IPS-15b (cell line): ENCODE data around the gene TP53BP2.
"Not testable (repeated sequence)": the region's sequence is repeated elsewhere in the genome, so short reads cannot be mapped to it uniquely, and the experiment has no call there.

ENCODE experiments used
- H3K27me3 ChIP-seq: one replicate; pipeline ENCODE4 v1.6.1; 2013; ENCODE audit warnings: low read length; ENCODE audit not compliant: control insufficient read depth, insufficient read depth
- H3K36me3 ChIP-seq: one replicate; pipeline ENCODE4 v1.6.1; 2013; ENCODE audit warnings: low read length; ENCODE audit not compliant: control insufficient read depth, insufficient read depth
- H3K4me1 ChIP-seq: one replicate; pipeline ENCODE4 v1.6.1; 2013; ENCODE audit warnings: mild to moderate bottlenecking, low read length; ENCODE audit not compliant: control insufficient read depth, insufficient read depth
- H3K4me3 ChIP-seq: one replicate; pipeline ENCODE4 v1.5.1; 2013; ENCODE audit warnings: low read depth, low read length
- H3K9ac ChIP-seq: one replicate; pipeline ENCODE4 v1.6.1; 2013; ENCODE audit warnings: low read depth, mild to moderate bottlenecking, low read length
- H3K9me3 ChIP-seq: one replicate; pipeline ENCODE4 v1.6.1; 2013; ENCODE audit warnings: mild to moderate bottlenecking, low read length; ENCODE audit not compliant: control insufficient read depth, insufficient read depth

Gene TP53BP2

DNA sequence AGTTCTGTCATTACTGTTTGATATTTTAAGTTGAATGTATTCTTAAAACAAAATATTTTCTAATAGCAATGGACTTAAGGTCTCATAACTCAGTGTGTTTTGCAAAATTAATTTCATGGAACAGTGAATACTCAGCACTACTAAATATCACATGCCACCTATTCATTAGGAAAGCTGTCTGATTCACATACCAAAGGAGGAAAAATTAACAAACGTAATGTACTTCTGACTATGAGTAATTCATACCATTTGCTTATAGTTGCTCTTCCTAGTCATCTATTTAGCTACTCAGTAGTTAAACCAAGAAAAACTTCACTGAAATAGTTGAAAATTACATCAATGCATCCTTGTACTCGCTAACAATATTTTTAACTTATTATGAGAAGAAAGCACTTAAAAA, 35.2 kb downstream of the TP53BP2 start:
- Histone ChIP-seq H3K4me1 (no peaks in the 10 kb centered on the region), H3K27me3 (no peaks in the 10 kb centered on the region), H3K36me3 (no peaks in the 10 kb centered on the region), H3K9me3 (no peaks in the 10 kb centered on the region), H3K4me3 (no peak overlapping the region), H3K9ac (no peak overlapping the region)

DNA sequence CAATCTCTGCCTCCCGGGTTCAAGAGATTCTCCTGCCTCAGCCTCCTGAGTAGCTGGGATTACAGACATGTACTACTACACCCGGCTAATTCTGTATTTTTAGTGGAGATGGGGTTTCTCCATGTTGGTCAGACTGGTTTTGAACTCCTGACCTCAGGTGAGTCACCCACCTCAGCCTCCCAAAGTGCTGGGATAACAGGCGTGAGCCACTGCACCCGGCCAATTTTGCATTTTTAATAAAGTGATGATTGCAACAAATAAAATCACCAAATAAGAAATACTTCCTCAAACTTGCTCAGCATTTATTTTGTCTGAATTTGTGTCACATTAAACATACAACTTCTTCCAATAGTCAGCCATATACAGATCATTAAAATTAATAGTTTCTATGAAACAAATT, 35.8 kb downstream of the TP53BP2 start:
- not testable (repeated sequence) for H3K9ac ChIP-seq, H3K36me3 ChIP-seq, H3K9me3 ChIP-seq, H3K27me3 ChIP-seq, H3K4me3 ChIP-seq, H3K4me1 ChIP-seq

DNA sequence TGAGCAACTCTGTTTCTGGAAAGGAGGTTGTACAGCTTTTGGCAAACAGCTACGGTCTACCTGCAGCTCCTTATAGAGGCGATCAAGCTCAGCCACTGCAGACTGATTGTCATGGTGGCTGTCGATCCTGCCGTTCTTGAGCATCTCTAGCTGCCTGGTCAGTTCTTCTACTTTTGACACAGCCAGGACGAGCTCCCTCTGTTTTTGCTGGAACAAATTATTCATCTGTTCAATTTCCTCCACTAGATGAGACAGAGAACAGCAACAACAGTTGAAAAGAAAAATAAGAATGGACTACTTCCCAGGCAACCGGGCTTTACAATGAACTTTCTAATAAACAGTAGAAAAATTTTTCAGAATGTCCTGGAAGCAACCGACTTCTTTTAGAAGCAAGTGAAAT, 42.5 kb downstream of the TP53BP2 start:
- H3K9ac ChIP-seq, result no peak overlapping the region
- H3K36me3 ChIP-seq, result peaks cover 25% of the 10 kb centered on the region
- no peak overlapping the region for H3K4me3 ChIP-seq
- no peaks in the 10 kb centered on the region for H3K4me1 ChIP-seq
- no peaks in the 10 kb centered on the region for H3K27me3 ChIP-seq
- no peaks in the 10 kb centered on the region for H3K9me3 ChIP-seq

DNA sequence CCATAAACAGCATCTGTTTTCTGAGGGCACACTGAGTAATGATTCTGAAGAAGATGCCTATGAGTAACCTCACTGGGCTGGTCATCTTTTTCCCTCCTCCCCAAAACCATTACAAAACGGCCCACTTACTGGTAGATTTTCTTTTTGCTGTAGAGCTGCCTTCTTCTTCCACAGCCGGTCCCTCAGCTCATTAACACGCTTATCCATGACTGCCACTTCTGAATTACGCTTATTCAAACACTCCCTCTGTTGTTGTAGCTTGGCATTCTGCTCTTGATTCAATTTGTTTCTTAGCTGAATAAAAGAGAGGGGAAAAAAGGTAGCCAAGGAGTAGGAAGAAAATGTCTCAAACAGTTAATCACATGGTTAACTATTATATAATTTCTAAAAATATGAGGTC, 43.1 kb downstream of the TP53BP2 start:
- Histone ChIP-seq H3K4me1 (no peaks in the 10 kb centered on the region), H3K9ac (no peak overlapping the region), H3K27me3 (no peaks in the 10 kb centered on the region), H3K9me3 (no peaks in the 10 kb centered on the region), H3K4me3 (no peak overlapping the region), H3K36me3 (peaks cover 28% of the 10 kb centered on the region)

DNA sequence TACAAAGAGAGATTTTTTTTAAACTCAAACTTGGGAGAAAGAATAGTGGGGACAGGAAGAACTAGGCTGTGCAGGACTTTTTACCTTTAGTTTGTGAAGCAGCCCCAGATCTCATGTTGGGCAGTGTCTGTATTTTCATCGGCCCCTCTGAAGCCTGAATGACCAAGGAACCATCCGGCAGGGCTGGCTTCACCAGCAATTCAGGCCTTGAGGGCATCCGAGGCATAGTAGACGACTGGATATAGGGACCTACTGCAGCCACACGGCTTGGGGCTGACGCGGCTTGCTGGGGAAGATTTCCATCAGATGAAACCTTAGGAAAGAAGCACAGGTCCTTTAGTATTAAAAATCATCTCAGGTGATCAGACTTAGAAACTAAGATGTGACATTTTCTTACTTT, 43.7 kb downstream of the TP53BP2 start:
- Histone ChIP-seq H3K27me3 (no peaks in the 10 kb centered on the region), H3K36me3 (peaks cover 28% of the 10 kb centered on the region), H3K9me3 (no peaks in the 10 kb centered on the region), H3K9ac (no peak overlapping the region), H3K4me1 (no peaks in the 10 kb centered on the region), H3K4me3 (no peak overlapping the region)

DNA sequence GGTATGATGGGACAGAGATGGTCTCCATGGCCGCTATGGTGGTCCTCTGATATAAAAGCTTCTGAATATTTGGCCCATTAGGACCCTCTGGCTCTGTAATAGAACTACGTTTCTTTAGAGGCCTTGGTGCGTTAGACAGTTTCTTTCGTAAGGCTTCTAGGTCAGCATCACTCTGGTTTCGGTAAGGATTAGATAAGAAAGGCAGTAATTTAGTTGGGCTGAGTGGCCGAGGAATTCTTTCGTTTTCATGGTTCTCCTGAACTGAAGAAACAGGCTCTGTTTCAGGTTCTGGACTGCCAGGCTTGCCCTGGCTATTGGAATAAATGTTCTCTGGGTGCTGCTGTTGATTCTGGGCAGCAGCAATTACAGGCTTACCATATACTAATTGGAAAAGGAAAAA, 49.5 kb downstream of the TP53BP2 start:
- H3K4me3 ChIP-seq, result no peak overlapping the region
- no peaks in the 10 kb centered on the region for H3K4me1 ChIP-seq
- H3K36me3 ChIP-seq, result peaks cover 16% of the 10 kb centered on the region
- no peaks in the 10 kb centered on the region for H3K27me3 ChIP-seq
- no peaks in the 10 kb centered on the region for H3K9me3 ChIP-seq
- no peak overlapping the region for H3K9ac ChIP-seq

DNA sequence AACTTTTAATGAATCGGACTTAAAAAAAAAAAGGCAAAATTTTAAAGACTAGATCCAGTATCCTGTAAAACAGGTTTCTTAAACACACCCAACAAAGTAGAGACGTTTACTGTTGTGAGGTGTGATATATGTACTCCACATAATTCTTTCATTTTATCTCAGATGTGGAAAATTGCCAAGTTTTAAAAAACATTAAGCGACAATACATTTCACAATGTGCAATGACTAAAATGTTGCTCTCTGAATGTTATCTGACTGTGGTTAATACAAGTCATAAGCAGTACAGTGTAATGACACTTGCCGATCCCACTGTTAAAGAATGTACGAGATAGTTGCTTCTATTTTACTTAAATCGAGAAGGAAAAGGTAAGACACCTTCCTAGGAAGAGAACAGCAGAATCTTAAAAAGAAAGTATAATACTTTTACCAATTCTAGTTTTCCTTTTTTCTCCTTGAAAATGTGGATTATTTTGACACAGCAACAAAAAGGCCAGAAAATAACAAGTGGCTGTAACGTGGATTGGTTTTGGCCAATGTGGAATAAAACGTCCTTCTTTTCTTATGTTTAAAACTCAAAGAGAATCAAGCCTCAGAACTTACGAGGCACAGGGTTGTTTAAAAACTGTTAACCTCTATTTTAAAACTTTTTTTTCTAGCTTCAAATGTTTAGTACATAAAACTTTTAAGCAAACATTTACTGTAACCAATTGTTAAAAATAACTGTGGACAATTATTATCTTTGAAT, 51.4 kb downstream of the TP53BP2 start:
- Histone ChIP-seq H3K4me3 (no peak overlapping the region), H3K27me3 (no peaks in the 10 kb centered on the region), H3K9me3 (no peaks in the 10 kb centered on the region), H3K4me1 (no peaks in the 10 kb centered on the region), H3K36me3 (peaks cover 6% of the 10 kb centered on the region), H3K9ac (no peak overlapping the region)

DNA sequence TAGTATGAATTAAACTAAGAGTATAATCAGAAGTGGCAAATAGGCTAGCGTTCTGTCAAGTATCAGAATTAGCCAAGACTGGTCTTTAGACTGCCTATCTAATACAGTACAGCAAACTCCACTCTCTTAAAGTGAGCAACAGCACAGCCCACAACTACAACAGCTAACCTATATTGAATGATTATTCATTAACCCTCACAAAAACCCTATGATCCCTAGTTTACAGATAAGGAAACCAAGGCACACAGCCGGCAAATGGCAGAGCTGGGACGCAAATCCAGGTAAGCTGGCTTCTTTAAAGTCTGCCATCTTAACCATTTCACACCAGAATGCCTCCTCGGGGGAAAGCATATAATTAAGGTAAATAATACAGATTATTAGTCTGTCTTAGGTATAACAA, 52.0 kb downstream of the TP53BP2 start:
- peaks cover 9% of the 10 kb centered on the region for H3K36me3 ChIP-seq
- no peak overlapping the region for H3K4me3 ChIP-seq
- no peak overlapping the region for H3K9ac ChIP-seq
- H3K27me3 ChIP-seq, result no peaks in the 10 kb centered on the region
- no peaks in the 10 kb centered on the region for H3K9me3 ChIP-seq
- H3K4me1 ChIP-seq, result no peaks in the 10 kb centered on the region

DNA sequence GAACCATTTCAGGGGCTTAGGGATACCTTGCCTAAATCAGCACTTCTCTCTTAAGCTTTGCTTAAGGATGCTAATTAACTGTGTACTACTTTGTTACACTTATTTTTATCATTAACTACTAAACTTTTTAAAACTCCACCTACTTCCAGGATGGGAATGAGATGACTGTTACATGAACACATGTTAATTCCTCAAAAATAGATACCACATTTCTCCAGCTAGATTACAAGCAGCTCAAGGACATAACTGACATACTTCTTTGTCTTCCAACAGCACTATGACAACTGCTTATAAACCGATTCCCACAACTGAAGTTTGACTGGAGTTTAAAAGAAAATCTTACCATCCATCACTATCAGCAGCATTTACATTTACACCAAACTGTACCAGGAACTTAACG, 53.7 kb downstream of the TP53BP2 start:
- H3K9ac ChIP-seq, result no peak overlapping the region
- H3K4me1 ChIP-seq, result no peaks in the 10 kb centered on the region
- no peaks in the 10 kb centered on the region for H3K9me3 ChIP-seq
- H3K4me3 ChIP-seq, result no peak overlapping the region
- no peaks in the 10 kb centered on the region for H3K27me3 ChIP-seq
- peaks cover 2% of the 10 kb centered on the region for H3K36me3 ChIP-seq

DNA sequence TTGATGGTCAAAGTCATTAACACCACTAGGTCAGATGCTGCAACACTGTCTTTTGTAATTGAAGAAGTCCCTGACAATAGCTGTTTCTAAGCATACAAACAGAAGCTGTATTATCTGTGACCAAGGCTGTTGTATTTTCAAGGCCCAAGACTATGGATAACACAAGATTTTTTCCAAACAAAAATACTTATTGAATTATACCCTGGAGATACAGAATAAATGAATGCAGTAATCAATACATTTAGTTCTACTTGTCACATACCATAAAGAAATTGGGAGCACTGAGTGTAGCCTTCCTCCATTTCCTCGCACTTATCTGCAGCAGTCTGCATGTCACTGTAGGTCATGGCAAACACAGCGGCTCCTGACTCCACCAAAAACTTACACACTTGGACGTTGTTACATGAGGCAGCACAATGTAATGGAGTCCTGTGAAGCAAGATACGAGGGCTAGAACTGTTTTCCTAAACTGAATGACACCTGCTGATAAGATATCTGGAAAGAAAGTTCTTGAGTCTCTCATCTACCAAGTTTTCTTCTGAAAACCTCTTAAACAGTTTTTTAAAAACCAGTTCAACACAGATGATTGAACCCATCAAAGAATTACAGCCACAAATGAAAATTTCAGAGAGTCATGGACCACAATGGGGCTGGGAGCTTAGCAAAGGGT, 56.9 kb downstream of the TP53BP2 start:
- Histone ChIP-seq H3K9me3 (no peaks in the 10 kb centered on the region), H3K4me3 (no peak overlapping the region), H3K9ac (no peak overlapping the region), H3K4me1 (no peaks in the 10 kb centered on the region), H3K36me3 (peaks cover 2% of the 10 kb centered on the region), H3K27me3 (no peaks in the 10 kb centered on the region)

DNA sequence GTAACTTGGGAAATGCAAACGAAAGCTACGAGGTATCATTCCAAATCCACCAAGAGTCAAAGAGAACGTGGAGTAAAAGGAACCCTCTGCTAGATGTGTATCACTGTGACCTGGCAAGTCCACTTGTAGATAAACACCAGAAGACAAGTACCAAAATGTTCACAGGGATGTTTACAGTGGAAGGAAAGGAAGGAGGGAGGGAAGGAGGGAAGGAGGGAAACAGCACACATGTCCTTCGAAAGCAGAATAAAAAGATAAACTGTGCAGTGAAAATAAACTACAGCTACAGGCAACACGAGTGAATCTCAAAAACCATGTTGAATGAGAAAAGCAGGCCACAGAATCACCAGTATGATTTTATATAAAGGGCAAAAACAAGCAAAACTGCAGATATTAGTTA, 59.9 kb downstream of the TP53BP2 start:
- H3K4me3 ChIP-seq, result no peak overlapping the region
- H3K9ac ChIP-seq, result no peak overlapping the region
- H3K9me3 ChIP-seq, result no peaks in the 10 kb centered on the region
- no peaks in the 10 kb centered on the region for H3K27me3 ChIP-seq
- peaks cover 2% of the 10 kb centered on the region for H3K36me3 ChIP-seq
- H3K4me1 ChIP-seq, result no peaks in the 10 kb centered on the region

DNA sequence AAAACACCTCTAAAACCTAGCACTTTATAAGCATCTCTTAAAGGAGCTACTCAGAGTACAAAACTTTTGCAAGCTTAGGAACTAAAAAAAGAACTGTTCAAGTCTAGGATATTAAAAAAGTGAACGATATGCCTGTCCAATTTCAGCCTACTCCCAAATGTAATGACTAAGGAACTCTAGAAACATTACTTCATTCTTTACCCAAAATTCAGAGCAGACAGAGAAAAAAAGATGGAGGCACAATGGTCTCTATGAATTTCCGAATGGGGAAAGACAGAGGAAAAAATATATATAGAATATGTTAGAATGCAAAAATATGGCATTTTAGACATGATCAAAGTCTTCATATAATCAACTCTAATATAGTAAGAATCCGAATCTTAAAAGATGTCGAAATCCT, 61.2 kb downstream of the TP53BP2 start:
- H3K4me3 ChIP-seq, result no peak overlapping the region
- peaks cover 7% of the 10 kb centered on the region for H3K36me3 ChIP-seq
- no peaks in the 10 kb centered on the region for H3K27me3 ChIP-seq
- H3K9me3 ChIP-seq, result no peaks in the 10 kb centered on the region
- no peak overlapping the region for H3K9ac ChIP-seq
- H3K4me1 ChIP-seq, result no peaks in the 10 kb centered on the region
